MM.1S (cell line): ENCODE results near the gene VRK2.

ENCODE experiments used
- DNase-seq: peaks from one replicate; pipeline ENCODE4 v3.0.0-alpha.2; 2015
- H2AFZ ChIP-seq: fragments of 300-600 bp; sonication (generic); 2 replicates; pipeline ENCODE4 v1.6.0; 2016; ENCODE audit warnings: antibody characterized with exemption, low read length
- H3F3A ChIP-seq: fragments of 300-600 bp; sonication (generic); 2 replicates; pipeline ENCODE4 v1.6.1; 2016; ENCODE audit warnings: mild to moderate bottlenecking, antibody characterized with exemption, low read length, moderate library complexity, mixed read lengths; ENCODE audit not compliant: insufficient read depth
- H3K27ac ChIP-seq: fragments of 300-600 bp; sonication (generic); 2 replicates; pipeline ENCODE4 v1.5.1; 2016; ENCODE audit warnings: mild to moderate bottlenecking, low read length
- H3K27me3 ChIP-seq: fragments of 300-600 bp; sonication (generic); replicated peaks from 2 replicates; pipeline ENCODE4 v1.6.0; 2016; ENCODE audit warnings: low read length; ENCODE audit not compliant: insufficient read depth
- H3K36me3 ChIP-seq: fragments of 300-600 bp; sonication (generic); replicated peaks from 2 replicates; pipeline ENCODE4 v1.6.1; 2016; ENCODE audit warnings: mild to moderate bottlenecking, low read length, mixed read lengths; ENCODE audit not compliant: insufficient read depth
- H3K4me1 ChIP-seq: fragments of 300-600 bp; sonication (generic); 2 replicates; pipeline ENCODE4 v1.6.1; 2016; ENCODE audit warnings: low read length, mixed read lengths
- H3K4me2 ChIP-seq: fragments of 300-600 bp; sonication (generic); 2 replicates; pipeline ENCODE4 v1.6.0; 2016; ENCODE audit warnings: low read depth, low read length
- H3K4me3 ChIP-seq: fragments of 300-600 bp; sonication (generic); 2 replicates; pipeline ENCODE4 v1.5.1; 2016; ENCODE audit warnings: low read length, mixed read lengths
- H3K79me2 ChIP-seq: fragments of 300-600 bp; sonication (generic); 2 replicates; pipeline ENCODE4 v1.6.1; 2016; ENCODE audit warnings: mixed run types, low read length, mixed read lengths
- H3K9ac ChIP-seq: fragments of 300-600 bp; sonication (generic); 2 replicates; pipeline ENCODE4 v1.6.1; 2016; ENCODE audit warnings: low read length, mixed read lengths
- H3K9me2 ChIP-seq: fragments of 300-600 bp; sonication (generic); replicated peaks from 2 replicates; pipeline ENCODE4 v1.6.1; 2016; ENCODE audit warnings: mild to moderate bottlenecking, low read length, mixed read lengths; ENCODE audit not compliant: insufficient read depth
- H3K9me3 ChIP-seq: fragments of 300-600 bp; sonication (generic); replicated peaks from 2 replicates; pipeline ENCODE4 v1.6.1; 2016; ENCODE audit warnings: mild to moderate bottlenecking, low read length, mixed read lengths; ENCODE audit not compliant: insufficient read depth
- H4K20me1 ChIP-seq: fragments of 300-600 bp; sonication (generic); 2 replicates; pipeline ENCODE4 v1.6.1; 2016; ENCODE audit warnings: mild to moderate bottlenecking, low read length, moderate library complexity, mixed read lengths; ENCODE audit not compliant: insufficient read depth
- EZH2 ChIP-seq: fragments of 300-600 bp; sonication (generic); optimal IDR thresholded peaks from 2 replicates; pipeline ENCODE3; 2017; ENCODE audit warnings: low read depth, mild to moderate bottlenecking, antibody characterized with exemption, low read length, mixed read lengths
- EZH2phosphoT487 ChIP-seq: fragments of 300-600 bp; sonication (generic); IDR thresholded peaks from 2 replicates; pipeline ENCODE4 v1.6.1; 2018; ENCODE audit warnings: antibody characterized with exemption, low read length
- TF ChIP-seq, protein P1 (sequence below): fragments of 300-600 bp; sonication (generic); IDR thresholded peaks from 2 replicates; pipeline ENCODE4 v1.5.1; 2016; ENCODE audit warnings: antibody characterized with exemption, low read length, mixed read lengths

VRK2 gene

DNA sequence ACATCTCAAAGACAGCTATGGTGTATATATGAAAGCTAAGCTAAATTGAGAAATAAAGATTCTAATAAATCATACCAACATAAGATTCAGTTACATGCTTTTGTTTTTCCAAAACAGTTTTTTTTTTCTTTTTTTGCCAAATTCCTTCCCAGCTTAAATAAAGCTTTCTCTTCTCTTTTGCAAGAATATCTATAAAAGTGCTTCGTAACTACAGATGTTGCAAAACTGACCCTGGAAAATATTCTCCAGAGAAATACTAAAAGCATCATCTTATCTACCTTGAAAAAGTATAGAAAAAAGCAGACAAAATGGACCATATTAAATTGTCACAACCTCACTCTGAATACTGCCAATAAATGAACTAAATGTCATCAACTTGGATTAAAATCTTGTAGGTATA lies 155.8 kb downstream of the VRK2 start:
- no peaks in the 10 kb centered on the region for H3F3A ChIP-seq
- no peaks in the 10 kb centered on the region for H3K9me3 ChIP-seq
- H3K9ac ChIP-seq, result no peak overlapping the region
- H3K4me2 ChIP-seq, result no peak overlapping the region
- DNase-seq, result no peak
- no peak overlapping the region for H3K27ac ChIP-seq
- no peak overlapping the region for H3K4me3 ChIP-seq
- H3K27me3 ChIP-seq, result no peaks in the 10 kb centered on the region
- H3K9me2 ChIP-seq, result no peaks in the 10 kb centered on the region
- no peaks in the 10 kb centered on the region for H3K4me1 ChIP-seq
- H2AFZ ChIP-seq, result no peak overlapping the region
- no peaks in the 10 kb centered on the region for H3K79me2 ChIP-seq
- no peaks in the 10 kb centered on the region; the same call in 1 of the 2 replicates for H3K36me3 ChIP-seq
- TF ChIP-seq EZH2phosphoT487 (no peak), EZH2 (no peak)
- TF ChIP-seq, protein P1, sequence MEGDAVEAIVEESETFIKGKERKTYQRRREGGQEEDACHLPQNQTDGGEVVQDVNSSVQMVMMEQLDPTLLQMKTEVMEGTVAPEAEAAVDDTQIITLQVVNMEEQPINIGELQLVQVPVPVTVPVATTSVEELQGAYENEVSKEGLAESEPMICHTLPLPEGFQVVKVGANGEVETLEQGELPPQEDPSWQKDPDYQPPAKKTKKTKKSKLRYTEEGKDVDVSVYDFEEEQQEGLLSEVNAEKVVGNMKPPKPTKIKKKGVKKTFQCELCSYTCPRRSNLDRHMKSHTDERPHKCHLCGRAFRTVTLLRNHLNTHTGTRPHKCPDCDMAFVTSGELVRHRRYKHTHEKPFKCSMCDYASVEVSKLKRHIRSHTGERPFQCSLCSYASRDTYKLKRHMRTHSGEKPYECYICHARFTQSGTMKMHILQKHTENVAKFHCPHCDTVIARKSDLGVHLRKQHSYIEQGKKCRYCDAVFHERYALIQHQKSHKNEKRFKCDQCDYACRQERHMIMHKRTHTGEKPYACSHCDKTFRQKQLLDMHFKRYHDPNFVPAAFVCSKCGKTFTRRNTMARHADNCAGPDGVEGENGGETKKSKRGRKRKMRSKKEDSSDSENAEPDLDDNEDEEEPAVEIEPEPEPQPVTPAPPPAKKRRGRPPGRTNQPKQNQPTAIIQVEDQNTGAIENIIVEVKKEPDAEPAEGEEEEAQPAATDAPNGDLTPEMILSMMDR, result no peak
- no peaks in the 10 kb centered on the region for H4K20me1 ChIP-seq

- Histone ChIP-seq H3F3A (no peaks in the 10 kb centered on the region), H3K4me1 (no peaks in the 10 kb centered on the region), H3K4me2 (no peak overlapping the region), H3K9me2 (no peaks in the 10 kb centered on the region), H2AFZ (no peak overlapping the region), H4K20me1 (no peaks in the 10 kb centered on the region), H3K9me3 (no peaks in the 10 kb centered on the region), H3K4me3 (no peak overlapping the region), H3K27me3 (no peaks in the 10 kb centered on the region), H3K36me3 (no peaks in the 10 kb centered on the region; the same call in 1 of the 2 replicates), H3K27ac (no peak overlapping the region), H3K9ac (no peak overlapping the region), H3K79me2 (no peaks in the 10 kb centered on the region)
- DNase-seq, result no peak
- TF ChIP-seq EZH2phosphoT487, result no peak
- TF ChIP-seq, protein P1, result no peak
- no peak for TF ChIP-seq EZH2
These were observed 156.4 kb downstream of the VRK2 start for GRCh38 chr2:58203018-58203417.

DNA sequence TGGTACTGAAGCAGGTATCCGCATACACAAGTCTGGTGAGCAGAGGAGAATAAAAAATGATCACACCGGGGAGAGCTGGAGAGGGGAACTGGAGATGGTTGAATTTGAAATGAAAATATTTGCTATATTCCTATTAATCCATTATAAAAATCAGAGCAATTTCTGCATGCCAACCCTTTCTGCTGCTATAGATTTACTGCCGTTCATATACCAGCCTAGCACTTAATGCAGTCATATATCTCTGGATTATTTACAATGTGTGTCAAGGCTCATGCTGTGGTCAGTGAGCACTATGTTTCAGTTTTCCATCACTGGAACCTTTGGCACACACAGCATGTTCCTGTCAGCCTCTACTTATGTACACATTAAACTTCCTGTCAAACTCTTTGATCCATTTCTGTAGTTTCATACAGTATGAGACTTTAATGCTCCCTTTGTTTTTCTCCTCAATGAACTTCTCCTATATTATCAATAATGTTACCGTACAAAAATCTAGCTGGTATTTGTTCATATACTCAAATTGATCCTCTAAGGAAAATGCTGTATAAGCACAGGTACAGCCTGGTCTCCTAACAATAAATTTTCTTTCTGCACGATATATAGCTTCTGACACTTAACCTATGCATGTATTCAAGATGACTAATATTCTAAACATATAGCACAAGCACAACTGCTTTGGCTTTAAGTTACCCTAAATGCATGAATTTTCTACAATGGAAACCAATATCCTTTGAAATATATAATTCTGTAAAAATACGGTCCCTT lies 157.8 kb downstream of the VRK2 start:
- DNase-seq, result no peak
- no peak overlapping the region for H3K4me2 ChIP-seq
- no peaks in the 10 kb centered on the region for H3K9me2 ChIP-seq
- H3F3A ChIP-seq, result no peaks in the 10 kb centered on the region
- no peak overlapping the region for H3K4me3 ChIP-seq
- H3K4me1 ChIP-seq, result no peaks in the 10 kb centered on the region
- no peaks in the 10 kb centered on the region; the same call in 1 of the 2 replicates for H3K36me3 ChIP-seq
- H2AFZ ChIP-seq, result no peak overlapping the region
- no peak overlapping the region for H3K27ac ChIP-seq
- H3K79me2 ChIP-seq, result no peaks in the 10 kb centered on the region
- TF ChIP-seq EZH2 (no peak), EZH2phosphoT487 (no peak)
- TF ChIP-seq, protein P1, result no peak
- no peak overlapping the region for H3K9ac ChIP-seq
- no peaks in the 10 kb centered on the region for H4K20me1 ChIP-seq
- H3K9me3 ChIP-seq, result no peaks in the 10 kb centered on the region
- no peaks in the 10 kb centered on the region for H3K27me3 ChIP-seq
